Stimulated activated CD8-positive, alpha-beta memory T cell treated with anti-CD3 and anti-CD28 coated beads, Interleukin-7, amount 100 ng/mL, for 48 hours (primary cell): ENCODE measurements around the gene XAB2.
"Not testable (repeated sequence)": the region's sequence is repeated elsewhere in the genome, so short reads cannot be mapped to it uniquely, and the experiment has no call there.

Experiments used
- DNase-seq, 2 donors: peaks; one replicate each; pipeline ENCODE4 v3.0.0-alpha.2; 2020; ENCODE audit warnings: low read depth in 1 of 2; ENCODE audit errors: extremely low read depth in 1 of 2

XAB2 gene

DNA sequence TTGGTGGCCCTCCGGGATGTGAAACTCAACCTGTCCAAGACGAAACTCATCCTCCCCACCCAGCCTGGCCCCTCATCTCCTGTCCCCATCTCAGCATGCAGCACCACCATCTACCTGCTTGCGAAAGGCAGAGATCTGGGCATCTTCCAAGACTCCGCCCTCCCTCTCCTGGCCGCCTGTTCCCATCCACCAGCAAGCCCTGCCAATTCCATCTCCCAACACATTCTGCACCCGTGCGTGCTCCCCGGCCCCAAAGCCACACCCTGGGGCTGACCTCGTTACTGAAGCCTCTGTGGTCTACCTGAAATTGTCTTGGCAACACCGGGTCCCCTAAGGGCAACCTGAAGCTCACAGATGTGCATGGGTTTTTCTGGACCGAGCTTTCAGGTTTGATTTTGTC is 46.9 kb downstream of the XAB2 start:
- no peak for DNase-seq

DNA sequence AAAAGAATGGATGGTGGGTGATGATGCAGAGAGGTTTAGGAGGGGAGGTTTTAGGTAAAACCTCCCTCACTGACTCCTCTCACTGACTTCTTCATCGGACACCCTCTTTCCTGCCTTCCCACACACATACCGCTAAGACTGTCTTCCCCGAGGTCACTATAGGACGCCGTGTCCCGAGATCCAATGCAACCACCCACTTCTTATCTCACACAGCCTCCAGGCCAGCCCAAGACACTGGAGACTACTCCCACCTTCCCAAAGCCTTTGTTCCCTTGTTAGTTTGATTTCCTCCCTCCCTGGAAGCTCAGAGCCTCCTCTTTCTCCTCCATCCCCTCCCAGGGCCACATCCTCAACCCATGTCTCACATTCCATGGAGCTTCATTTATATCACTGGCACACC is 50.2 kb downstream of the XAB2 start:
- DNase-seq: no peak

DNA sequence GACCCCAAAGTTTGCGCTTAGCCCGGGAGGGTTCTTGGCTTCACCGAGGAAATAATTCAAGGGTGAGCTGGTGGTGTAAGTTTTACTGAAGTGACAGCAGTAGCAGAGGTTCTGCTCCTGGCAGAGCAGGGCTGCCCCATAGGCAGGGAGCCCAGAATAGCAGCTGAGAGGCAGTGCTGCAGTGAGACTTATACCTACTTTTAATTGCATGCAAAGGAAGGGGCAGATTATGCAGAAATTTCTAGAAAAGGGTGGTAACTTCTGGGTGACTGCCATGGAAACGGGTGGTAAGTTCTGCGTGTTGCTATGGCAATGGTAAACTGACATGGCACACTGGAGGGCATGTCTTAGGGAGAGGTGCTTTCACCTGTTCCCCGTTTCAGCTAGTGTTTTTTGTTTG is 51.2 kb downstream of the XAB2 start:
- DNase-seq: no peak

DNA sequence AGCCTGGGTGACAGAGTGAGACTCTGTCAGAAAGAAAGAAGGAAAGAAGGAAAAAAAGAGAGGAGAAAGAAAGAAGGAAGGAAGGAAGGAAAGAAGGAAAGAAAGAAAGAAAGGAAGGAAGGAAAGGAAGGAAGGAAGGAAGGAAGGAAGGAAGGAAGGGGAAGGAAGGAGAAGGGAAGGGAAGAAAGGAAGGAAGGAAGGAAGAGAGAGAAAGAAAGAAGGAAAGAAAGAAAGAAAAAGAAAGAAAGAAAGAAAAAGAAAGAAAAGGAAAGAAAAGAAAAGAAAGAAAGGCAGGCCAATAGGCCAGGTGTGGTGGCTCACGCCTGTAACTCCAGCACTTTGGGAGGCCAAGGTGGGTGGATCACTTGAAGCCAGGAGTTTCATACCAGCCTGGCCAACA is 51.9 kb downstream of the XAB2 start:
- DNase-seq: not testable (repeated sequence)

DNA sequence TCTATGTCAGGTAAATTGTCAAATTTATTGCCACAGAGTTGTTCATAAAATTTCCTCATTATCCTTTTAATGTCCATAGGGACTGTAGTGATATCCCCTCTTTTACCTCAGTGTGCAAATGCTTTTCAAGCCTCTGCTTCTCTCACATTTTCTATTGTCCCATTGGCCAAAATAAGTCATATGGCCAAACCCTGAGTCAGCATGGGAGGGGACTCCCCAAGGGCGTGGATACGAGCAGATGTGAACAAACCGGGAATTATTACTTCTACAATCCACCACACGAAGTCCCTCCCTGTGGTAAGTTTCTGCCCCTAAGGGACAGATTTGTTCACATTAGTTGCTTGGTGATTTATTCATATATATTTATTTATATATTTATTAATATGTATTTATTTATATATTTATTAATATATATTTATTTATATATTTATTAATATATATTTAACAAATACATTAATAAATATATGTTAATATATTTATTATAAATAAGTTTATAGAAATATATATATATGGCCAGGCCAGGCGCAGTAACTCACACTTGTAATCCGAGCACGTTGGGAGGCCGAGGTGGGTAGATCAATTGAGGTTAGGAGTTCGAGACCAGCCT is 53.8 kb downstream of the XAB2 start:
- DNase-seq: no peak

- DNase-seq: no peak
Observed at GRCh38 chr19:7570761-7571160, 58.6 kb downstream of the XAB2 start.
